ENCODE measurements around the gene EML4.
A peak's percentile ranks its signal among the peaks of the same experiment; 100 is the strongest.

Gene EML4

GRCh38 chr2:42137125-42137841, 31.9 kb upstream of the EML4 start:
- no peak for DNase-seq

- DNase-seq: no peak
Observed at GRCh38 chr2:42138163-42139015, 30.8 kb upstream of the EML4 start.

- DNase-seq: no peak
Observed at GRCh38 chr2:42139101-42139500, 30.1 kb upstream of the EML4 start.

- no peak for DNase-seq
Observed at GRCh38 chr2:42140496-42140895, 28.7 kb upstream of the EML4 start.

GRCh38 chr2:42141687-42142546, 27.2 kb upstream of the EML4 start:
- peak; percentile 6 for DNase-seq

- no peak for DNase-seq
Observed at GRCh38 chr2:42142547-42143184, 26.5 kb upstream of the EML4 start.

- DNase-seq: no peak
Observed at GRCh38 chr2:42147641-42148274, 21.4 kb upstream of the EML4 start.

GRCh38 chr2:42150159-42150558, 19.0 kb upstream of the EML4 start:
- no peak for DNase-seq

GRCh38 chr2:42153944-42154581, 15.1 kb upstream of the EML4 start:
- no peak for DNase-seq

GRCh38 chr2:42156721-42157120, 12.4 kb upstream of the EML4 start:
- DNase-seq: no peak

- no peak for DNase-seq
Observed at GRCh38 chr2:42161444-42161843, 7.7 kb upstream of the EML4 start.

GRCh38 chr2:42163444-42164045, 5.6 kb upstream of the EML4 start:
- no peak for DNase-seq

- DNase-seq: no peak
Observed at GRCh38 chr2:42164046-42164445, 5.1 kb upstream of the EML4 start.

GRCh38 chr2:42164971-42165370, 4.2 kb upstream of the EML4 start:
- DNase-seq: no peak

GRCh38 chr2:42167458-42167857, 1.7 kb upstream of the EML4 start:
- DNase-seq: no peak

GRCh38 chr2:42168459-42169099, 574 bp upstream of the EML4 start:
- no peak for DNase-seq

- DNase-seq: no peak
Observed at GRCh38 chr2:42169874-42170521, 845 bp downstream of the EML4 start.

GRCh38 chr2:42170619-42171395, 1.7 kb downstream of the EML4 start:
- DNase-seq: no peak

- DNase-seq: no peak
Observed at GRCh38 chr2:42171396-42171980, 2.3 kb downstream of the EML4 start.
